GM19395 (cell line): Measurements from ENCODE around the gene TMEM204.

ENCODE experiments used
- ATAC-seq: cut with Tn5 transposase; IDR thresholded peaks from one replicate; pipeline ENCODE4 v1.9.1; 2021; ENCODE audit warnings: mild to moderate bottlenecking, moderate library complexity; ENCODE audit not compliant: unreplicated experiment

TMEM204 gene

GRCh38 chr16:1518626-1519135 is 14.8 kb upstream of the TMEM204 start:
- no peak for ATAC-seq

GRCh38 chr16:1519831-1520230 is 13.6 kb upstream of the TMEM204 start:
- no peak for ATAC-seq

- ATAC-seq, result no peak
Measured at GRCh38 chr16:1520461-1520860, 13.0 kb upstream of the TMEM204 start.

- ATAC-seq, result no peak
Measured at GRCh38 chr16:1523581-1524245, 9.8 kb upstream of the TMEM204 start.

- no peak for ATAC-seq
Measured at GRCh38 chr16:1524366-1524765, 9.1 kb upstream of the TMEM204 start.

DNA sequence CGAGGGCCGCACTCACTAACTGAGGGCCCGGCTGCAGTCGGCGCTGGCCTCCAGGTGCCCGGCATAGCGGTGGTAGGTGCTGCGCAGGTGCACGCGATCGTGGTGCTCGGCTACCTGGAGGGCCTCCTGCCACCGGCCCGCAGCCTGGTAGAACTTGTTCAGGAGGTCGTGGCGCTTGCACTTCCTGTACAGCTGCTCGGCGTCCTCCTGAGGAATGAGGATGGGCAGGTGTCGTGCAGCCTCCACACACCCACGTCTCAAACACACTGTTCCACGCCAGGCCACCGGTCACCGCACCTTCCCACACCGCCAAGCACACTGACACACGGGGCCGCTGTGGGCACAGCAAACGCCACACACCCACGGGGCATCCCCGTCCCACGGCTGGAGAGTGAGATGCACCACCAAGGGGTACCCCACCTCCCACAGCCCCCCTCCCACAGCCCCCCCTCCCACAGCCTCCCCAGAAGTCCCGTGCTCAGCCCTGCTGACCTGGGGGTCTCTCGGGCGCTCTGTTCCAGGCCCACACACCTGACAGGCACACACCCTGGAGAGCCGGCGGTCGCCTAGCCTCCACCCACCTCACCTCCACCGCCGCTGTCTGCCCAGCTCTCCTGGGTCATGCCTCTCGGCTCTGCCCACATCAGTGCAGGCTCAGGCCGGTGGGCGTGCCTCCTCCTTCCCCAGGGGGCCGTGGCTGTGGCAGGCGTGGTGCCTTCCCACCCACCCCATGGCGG is 7.4 kb upstream of the TMEM204 start:
- no peak for ATAC-seq

DNA sequence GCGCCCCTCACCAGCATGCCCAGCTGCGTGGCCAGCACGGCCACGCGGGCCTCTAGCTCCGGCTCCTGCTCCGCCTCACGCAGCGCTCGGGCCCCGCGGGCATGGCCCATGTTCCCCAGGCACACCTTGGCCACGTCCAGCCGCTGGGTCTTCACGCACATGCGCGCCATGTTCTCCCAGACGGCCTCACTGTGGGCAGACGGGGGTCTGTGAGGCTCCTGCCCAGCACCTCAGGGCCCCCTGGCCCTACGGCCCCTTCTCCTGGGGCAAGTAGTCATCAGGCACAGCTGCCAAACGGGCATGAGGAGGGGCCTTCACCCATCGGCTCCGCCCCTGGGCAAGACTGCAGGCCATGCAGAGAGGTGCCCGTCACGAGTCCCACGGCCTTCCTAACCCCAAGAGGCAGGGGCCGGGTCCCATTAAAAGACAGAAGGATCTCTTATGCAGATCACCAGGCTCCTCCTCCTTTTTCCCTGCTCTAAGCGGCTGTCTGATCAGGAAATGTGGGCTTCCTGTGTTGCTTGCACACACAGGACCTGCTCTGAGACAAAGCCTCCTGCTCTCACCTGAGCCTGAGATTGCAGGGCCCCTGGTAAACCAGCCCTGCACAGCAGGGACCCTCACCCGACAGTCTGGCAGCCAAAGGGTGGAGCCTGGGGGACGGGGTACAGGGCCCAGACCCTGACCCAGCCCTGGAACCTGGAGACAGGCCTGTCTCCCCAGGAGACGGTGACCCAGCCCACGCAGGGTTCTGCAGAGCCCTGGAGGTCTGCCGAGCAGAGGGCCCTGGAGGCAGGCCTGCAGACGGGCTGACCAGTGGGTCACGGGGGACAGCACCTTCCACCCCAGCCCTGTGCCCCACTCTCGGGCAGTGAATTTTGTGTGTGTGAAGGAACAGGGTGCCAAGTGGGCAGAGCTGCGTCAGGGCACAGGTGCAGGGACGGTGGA is 6.6 kb upstream of the TMEM204 start:
- no peak for ATAC-seq

- ATAC-seq, result no peak
Measured at GRCh38 chr16:1527836-1528811, 5.3 kb upstream of the TMEM204 start.

DNA sequence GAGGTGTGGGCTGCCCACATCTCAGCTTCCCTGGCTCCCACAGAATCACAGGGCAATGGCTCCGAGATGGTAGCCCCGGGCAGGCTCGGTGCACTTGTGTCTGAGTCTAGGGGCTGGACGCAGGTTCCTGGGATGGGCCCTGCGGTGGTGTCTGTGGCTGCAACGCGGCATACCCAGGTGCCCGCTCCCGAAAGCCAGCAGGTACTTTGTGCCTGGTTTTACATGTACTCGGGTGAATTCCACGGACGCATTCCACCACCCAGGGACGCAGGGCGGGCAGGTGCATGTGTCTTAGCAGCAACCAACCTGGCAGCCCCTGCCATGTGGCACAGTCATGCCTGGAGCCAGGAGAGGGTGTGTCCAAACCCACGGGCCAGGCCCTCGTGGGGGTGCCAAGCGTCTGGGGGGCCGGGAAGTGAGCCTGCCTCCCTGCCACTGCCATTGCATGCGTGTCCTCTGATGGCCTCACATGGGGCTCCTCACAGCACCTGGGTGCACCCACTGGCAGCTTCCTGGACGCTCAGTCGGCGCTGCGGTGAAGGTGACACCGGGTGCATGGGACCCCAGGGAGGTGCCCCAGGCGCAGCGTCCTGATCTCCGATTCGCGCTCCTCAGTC is 4.4 kb upstream of the TMEM204 start:
- no peak for ATAC-seq

- ATAC-seq, result no peak
Measured at GRCh38 chr16:1530349-1530882, 3.0 kb upstream of the TMEM204 start.

- no peak for ATAC-seq
Measured at GRCh38 chr16:1530883-1531637, 2.4 kb upstream of the TMEM204 start.

DNA sequence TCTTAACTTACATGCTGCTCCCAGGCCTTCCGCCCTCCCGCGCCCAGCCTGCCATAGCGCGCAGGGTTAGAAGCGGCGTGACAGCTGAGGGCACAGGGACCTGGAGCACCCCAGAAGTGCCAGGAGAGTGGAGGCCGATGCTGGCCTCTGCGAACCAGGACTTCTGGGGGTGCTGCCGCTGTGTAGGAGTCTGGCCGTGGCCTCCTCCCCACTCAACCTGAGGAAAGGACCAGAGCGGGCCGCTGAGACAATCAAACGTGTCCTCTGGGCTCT is 1.9 kb upstream of the TMEM204 start:
- ATAC-seq, result no peak

DNA sequence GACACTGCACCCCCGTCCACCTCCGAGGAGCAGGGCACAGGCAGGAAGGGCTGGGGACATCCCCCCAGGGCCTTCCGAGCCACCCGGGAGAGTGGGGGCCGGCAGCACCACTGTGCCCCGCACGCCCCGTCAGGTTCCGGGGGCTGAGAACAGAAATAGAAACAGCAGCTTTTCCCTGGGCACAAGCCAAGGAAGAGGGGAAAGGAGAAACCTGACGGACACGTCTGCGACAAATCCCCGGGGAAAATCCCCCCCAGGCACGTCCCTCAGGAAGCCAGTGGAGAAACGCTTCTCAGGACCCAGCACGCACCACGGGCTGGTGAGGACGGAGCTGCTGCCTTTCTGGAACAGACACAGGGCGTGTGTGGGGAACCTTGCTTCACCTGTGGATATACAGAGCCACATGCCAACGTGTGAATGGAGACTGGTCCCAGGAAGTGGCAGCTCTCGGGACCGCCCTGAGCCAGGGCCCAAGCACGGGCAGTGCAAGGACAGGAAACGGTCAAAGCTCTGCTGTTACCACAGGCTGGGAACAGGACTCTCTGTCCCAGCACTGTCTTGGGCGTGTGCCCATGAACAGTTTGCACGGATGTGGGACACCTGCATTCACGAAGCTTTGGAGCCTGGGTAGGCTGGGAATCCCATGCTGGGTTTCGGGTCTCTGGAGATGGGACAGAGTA is 1.2 kb upstream of the TMEM204 start:
- ATAC-seq, result no peak

- ATAC-seq, result no peak
Measured at GRCh38 chr16:1532771-1533170, 695 bp upstream of the TMEM204 start.

GRCh38 chr16:1534021-1535020 is 855 bp downstream of the TMEM204 start:
- no peak for ATAC-seq

- no peak for ATAC-seq
Measured at GRCh38 chr16:1535391-1536291, 2.2 kb downstream of the TMEM204 start.
